HG02588 (cell line): ENCODE results near the gene CA12.
"Not testable (repeated sequence)": the region's sequence is repeated elsewhere in the genome, so short reads cannot be mapped to it uniquely, and the experiment has no call there.

Experiments used
- ATAC-seq: cut with Tn5 transposase; IDR thresholded peaks from one replicate; pipeline ENCODE4 v1.9.1; 2021; ENCODE audit warnings: mild to moderate bottlenecking, moderate library complexity; ENCODE audit not compliant: unreplicated experiment

CA12 gene

GRCh38 chr15:63360170-63360569, 21.5 kb downstream of the CA12 start:
- ATAC-seq, result no peak

- no peak for ATAC-seq
Observed at GRCh38 chr15:63358241-63359029, 23.2 kb downstream of the CA12 start.

GRCh38 chr15:63357731-63358130, 23.9 kb downstream of the CA12 start:
- ATAC-seq, result no peak

- no peak for ATAC-seq
Observed at GRCh38 chr15:63357061-63357460, 24.6 kb downstream of the CA12 start.

- no peak for ATAC-seq
Observed at GRCh38 chr15:63354821-63355650, 26.6 kb downstream of the CA12 start.

- ATAC-seq, result no peak
Observed at GRCh38 chr15:63353887-63354286, 27.8 kb downstream of the CA12 start.

GRCh38 chr15:63353261-63353660, 28.4 kb downstream of the CA12 start:
- no peak for ATAC-seq

GRCh38 chr15:63352808-63353207, 28.8 kb downstream of the CA12 start:
- ATAC-seq, result no peak

GRCh38 chr15:63351170-63351569, 30.5 kb downstream of the CA12 start:
- ATAC-seq, result no peak

- ATAC-seq, result no peak
Observed at GRCh38 chr15:63350178-63350621, 31.4 kb downstream of the CA12 start.

GRCh38 chr15:63349621-63350020, 32.0 kb downstream of the CA12 start:
- no peak for ATAC-seq

GRCh38 chr15:63349156-63349555, 32.5 kb downstream of the CA12 start:
- ATAC-seq, result no peak

GRCh38 chr15:63348392-63348791, 33.3 kb downstream of the CA12 start:
- ATAC-seq, result no peak

GRCh38 chr15:63347074-63347857, 34.4 kb downstream of the CA12 start:
- no peak for ATAC-seq

GRCh38 chr15:63345391-63345752, 36.3 kb downstream of the CA12 start:
- no peak for ATAC-seq

- ATAC-seq, result no peak
Observed at GRCh38 chr15:63344731-63345390, 36.8 kb downstream of the CA12 start.

GRCh38 chr15:63342996-63343562, 38.6 kb downstream of the CA12 start:
- ATAC-seq, result not testable (repeated sequence)

- no peak for ATAC-seq
Observed at GRCh38 chr15:63341898-63342297, 39.7 kb downstream of the CA12 start.

GRCh38 chr15:63340878-63341277, 40.8 kb downstream of the CA12 start:
- no peak for ATAC-seq

- no peak for ATAC-seq
Observed at GRCh38 chr15:63340353-63340752, 41.3 kb downstream of the CA12 start.
